ENCODE data around the gene KIF3A. TPM values are rescaled to one million over a fixed set of nuclear protein-coding genes. Genes with fewer than 3 reads are reported as not detected.

KIF3A gene
- total RNA-seq, 1 experiment from 2014 or later, result 12.7 TPM

- Histone ChIP-seq H3K27me3 (ENCODE audit: insufficient read depth, low read length) (no peaks in the 10 kb centered on the region), H3K9me3 (ENCODE audit: control insufficient read depth in 1 of 2, insufficient read depth in 1 of 2, low read depth in 1 of 2, low read length in 2 of 2) (no peaks in the 10 kb centered on the region), H4K20me1 (ENCODE audit: insufficient read depth) (no peaks in the 10 kb centered on the region), H3K79me2 (ENCODE audit: insufficient read depth, low read length) (peaks cover 22% of the 10 kb centered on the region), H3K4me3 (replicated peaks in 1 of 2; ENCODE audit: low read depth in 1 of 2, low read length in 2 of 2) (no peak overlapping the region), H3K4me1 (ENCODE audit: control insufficient read depth in 1 of 2, insufficient read depth in 2 of 2, low read length in 2 of 2) (peaks cover 12 to 24% of the 10 kb centered on the region in 2 experiments), H3K4me2 (ENCODE audit: low read length) (no peak overlapping the region), H3K36me3 (ENCODE audit: control insufficient read depth in 1 of 2, insufficient read depth in 2 of 2, low read length in 2 of 2) (no peaks in the 10 kb centered on the region), H3K27ac (ENCODE audit: low read depth, low read length) (no peak overlapping the region), H3K9me2 (ENCODE audit: insufficient read depth) (no peaks in the 10 kb centered on the region), H3K9ac (ENCODE audit: low read length) (no peak overlapping the region), H2AFZ (ENCODE audit: low read depth, low read length, poor library complexity, severe bottlenecking) (no peak overlapping the region)
- intact Hi-C loops (cut with micrococcal nuclease), result no loop called here
- BruUV-seq (replicated peaks), result no TSS peak
- no peak for DNase-seq (ENCODE audit: low read depth, low spot score)
- CTCF ChIA-PET, result no interaction called here
- no peak for ATAC-seq
- POLR2A ChIA-PET, result no interaction called here
- TF ChIP-seq EGR1 (IDR thresholded peaks at IDR 0.05; ENCODE audit: low read depth), result no peak
- no peak for TF ChIP-seq FOSL1 (IDR thresholded peaks at IDR 0.05; ENCODE audit: low read depth)
- TF ChIP-seq ZBTB33 (IDR thresholded peaks at IDR 0.05; ENCODE audit: extremely low read depth, insufficient replicate concordance, low read length), result no peak
- TF ChIP-seq RAD21 (IDR thresholded peaks at IDR 0.05; ENCODE audit: low read depth), result no peak
- TF ChIP-seq, protein P1, sequence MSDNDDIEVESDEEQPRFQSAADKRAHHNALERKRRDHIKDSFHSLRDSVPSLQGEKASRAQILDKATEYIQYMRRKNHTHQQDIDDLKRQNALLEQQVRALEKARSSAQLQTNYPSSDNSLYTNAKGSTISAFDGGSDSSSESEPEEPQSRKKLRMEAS (IDR thresholded peaks at IDR 0.05), result no peak
- TF ChIP-seq SRF (IDR thresholded peaks at IDR 0.05; ENCODE audit: low read depth), result no peak
- TF ChIP-seq YY1 (IDR thresholded peaks at IDR 0.05; ENCODE audit: extremely low read depth, insufficient replicate concordance, low read depth, low read length), result no peak
- TF ChIP-seq, protein P2, sequence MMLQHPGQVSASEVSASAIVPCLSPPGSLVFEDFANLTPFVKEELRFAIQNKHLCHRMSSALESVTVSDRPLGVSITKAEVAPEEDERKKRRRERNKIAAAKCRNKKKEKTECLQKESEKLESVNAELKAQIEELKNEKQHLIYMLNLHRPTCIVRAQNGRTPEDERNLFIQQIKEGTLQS (IDR thresholded peaks at IDR 0.05), result no peak
- TF ChIP-seq ZFX (IDR thresholded peaks at IDR 0.05), result no peak
- no peak for TF ChIP-seq POLR2A (IDR thresholded peaks at IDR 0.05; ENCODE audit: borderline replicate concordance, extremely low read depth, insufficient read depth, insufficient read length)
- no peak for TF ChIP-seq JUND (IDR thresholded peaks at IDR 0.05)
- TF ChIP-seq REST (IDR thresholded peaks at IDR 0.05; ENCODE audit: low read depth), result no peak
- no peak for TF ChIP-seq CEBPB (IDR thresholded peaks at IDR 0.05; ENCODE audit: low read depth)
- TF ChIP-seq ELF1 (IDR thresholded peaks at IDR 0.05; ENCODE audit: borderline replicate concordance, low read depth), result no peak
- no peak for TF ChIP-seq EZH2phosphoT487 (IDR thresholded peaks at IDR 0.05; ENCODE audit: borderline replicate concordance)
- TF ChIP-seq SP1 (IDR thresholded peaks at IDR 0.05; ENCODE audit: low read depth), result no peak
- RAD21 ChIA-PET (ENCODE audit: low non-redundant PET in 1 of 2, low total read pairs in 2 of 2, uncharacterized antibody in 2 of 2, unreplicated experiment in 2 of 2), result no interaction called here
Observed at GRCh38 chr5:132773601-132774355, 36.4 kb upstream of the KIF3A start.
